ENCODE data around the gene FAIM2.

FAIM2 gene

DNA sequence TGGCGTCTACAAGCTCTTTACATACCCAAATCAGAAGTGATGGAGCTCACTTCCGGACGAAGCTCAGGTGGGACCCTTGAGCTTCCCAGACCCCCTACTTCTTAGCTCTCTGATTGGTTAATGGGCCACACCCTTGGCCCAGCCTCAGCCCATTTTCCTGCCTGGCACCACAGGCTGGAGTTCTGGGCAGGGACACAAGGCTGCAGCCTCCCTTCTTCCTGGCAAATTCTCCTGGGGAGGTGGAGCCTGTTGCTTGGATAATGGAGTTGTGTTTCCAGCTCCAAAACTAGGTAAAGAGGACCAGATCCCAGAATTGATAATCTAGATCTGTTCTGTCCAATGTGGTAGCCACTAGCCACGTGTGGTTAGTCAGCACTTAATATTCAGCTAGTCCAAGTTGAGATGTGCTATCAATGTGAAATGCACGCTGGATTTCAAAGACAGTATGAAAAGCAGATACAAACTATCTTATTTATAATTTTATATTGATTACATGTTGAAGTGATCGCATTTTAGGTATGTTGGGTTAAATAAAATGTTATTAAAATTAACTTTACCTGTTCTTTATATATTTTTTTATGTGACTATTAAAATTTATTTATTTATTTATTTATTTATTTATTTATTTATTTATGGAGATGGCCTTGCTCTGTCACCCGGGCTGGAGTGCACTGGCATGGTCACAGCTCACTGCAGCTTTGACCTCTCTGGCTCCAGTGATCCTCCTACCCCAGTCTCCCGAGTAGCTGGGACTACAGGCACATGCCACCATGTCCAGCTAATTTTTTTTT is 12.6 kb upstream of the FAIM2 start (continued):
- TF ChIP-seq, protein P1, sequence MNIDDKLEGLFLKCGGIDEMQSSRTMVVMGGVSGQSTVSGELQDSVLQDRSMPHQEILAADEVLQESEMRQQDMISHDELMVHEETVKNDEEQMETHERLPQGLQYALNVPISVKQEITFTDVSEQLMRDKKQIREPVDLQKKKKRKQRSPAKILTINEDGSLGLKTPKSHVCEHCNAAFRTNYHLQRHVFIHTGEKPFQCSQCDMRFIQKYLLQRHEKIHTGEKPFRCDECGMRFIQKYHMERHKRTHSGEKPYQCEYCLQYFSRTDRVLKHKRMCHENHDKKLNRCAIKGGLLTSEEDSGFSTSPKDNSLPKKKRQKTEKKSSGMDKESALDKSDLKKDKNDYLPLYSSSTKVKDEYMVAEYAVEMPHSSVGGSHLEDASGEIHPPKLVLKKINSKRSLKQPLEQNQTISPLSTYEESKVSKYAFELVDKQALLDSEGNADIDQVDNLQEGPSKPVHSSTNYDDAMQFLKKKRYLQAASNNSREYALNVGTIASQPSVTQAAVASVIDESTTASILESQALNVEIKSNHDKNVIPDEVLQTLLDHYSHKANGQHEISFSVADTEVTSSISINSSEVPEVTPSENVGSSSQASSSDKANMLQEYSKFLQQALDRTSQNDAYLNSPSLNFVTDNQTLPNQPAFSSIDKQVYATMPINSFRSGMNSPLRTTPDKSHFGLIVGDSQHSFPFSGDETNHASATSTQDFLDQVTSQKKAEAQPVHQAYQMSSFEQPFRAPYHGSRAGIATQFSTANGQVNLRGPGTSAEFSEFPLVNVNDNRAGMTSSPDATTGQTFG (tag by site-specific recombination; IDR thresholded peaks at IDR 0.05; ENCODE audit: borderline replicate concordance), result no peak
- TF ChIP-seq ZNF785 (tag by site-specific recombination; IDR thresholded peaks at IDR 0.05), result no peak
- TF ChIP-seq ZNF48 (tag by site-specific recombination; IDR thresholded peaks at IDR 0.05), result no peak
- TF ChIP-seq ZXDB (tag by site-specific recombination; IDR thresholded peaks at IDR 0.05), result no peak
- TF ChIP-seq, protein P2, sequence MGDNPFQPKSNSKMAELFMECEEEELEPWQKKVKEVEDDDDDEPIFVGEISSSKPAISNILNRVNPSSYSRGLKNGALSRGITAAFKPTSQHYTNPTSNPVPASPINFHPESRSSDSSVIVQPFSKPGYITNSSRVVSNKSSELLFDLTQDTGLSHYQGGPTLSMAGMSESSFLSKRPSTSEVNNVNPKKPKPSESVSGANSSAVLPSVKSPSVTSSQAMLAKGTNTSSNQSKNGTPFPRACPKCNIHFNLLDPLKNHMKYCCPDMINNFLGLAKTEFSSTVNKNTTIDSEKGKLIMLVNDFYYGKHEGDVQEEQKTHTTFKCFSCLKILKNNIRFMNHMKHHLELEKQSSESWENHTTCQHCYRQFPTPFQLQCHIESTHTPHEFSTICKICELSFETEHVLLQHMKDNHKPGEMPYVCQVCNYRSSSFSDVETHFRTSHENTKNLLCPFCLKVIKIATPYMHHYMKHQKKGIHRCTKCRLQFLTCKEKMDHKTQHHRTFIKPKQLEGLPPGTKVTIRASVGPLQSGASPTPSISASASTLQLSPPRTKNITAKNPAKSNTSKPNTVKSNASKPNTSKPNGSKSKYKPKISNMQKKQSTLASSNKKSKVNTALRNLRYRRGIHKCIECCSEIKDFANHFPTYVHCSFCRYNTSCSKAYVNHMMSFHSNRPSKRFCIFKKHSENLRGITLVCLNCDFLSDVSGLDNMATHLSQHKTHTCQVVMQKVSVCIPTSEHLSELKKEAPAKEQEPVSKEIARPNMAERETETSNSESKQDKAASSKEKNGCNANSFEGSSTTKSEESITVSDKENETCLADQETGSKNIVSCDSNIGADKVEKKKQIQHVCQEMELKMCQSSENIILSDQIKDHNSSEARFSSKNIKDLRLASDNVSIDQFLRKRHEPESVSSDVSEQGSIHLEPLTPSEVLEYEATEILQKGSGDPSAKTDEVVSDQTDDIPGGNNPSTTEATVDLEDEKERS (tag by site-specific recombination; IDR thresholded peaks at IDR 0.05), result no peak
- TF ChIP-seq, protein P3, sequence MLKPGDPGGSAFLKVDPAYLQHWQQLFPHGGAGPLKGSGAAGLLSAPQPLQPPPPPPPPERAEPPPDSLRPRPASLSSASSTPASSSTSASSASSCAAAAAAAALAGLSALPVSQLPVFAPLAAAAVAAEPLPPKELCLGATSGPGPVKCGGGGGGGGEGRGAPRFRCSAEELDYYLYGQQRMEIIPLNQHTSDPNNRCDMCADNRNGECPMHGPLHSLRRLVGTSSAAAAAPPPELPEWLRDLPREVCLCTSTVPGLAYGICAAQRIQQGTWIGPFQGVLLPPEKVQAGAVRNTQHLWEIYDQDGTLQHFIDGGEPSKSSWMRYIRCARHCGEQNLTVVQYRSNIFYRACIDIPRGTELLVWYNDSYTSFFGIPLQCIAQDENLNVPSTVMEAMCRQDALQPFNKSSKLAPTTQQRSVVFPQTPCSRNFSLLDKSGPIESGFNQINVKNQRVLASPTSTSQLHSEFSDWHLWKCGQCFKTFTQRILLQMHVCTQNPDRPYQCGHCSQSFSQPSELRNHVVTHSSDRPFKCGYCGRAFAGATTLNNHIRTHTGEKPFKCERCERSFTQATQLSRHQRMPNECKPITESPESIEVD (tag by site-specific recombination; IDR thresholded peaks at IDR 0.05), result no peak
- TF ChIP-seq ZBTB11 (tag by site-specific recombination; conservative IDR thresholded peaks at IDR 0.05; ENCODE audit: low read depth), result peak; percentile 68

- H3K4me3 ChIP-seq (ENCODE audit: low read depth, low read length), result no peak overlapping the region
- no peak overlapping the region for H3K27ac ChIP-seq (ENCODE audit: extremely low read depth, low read depth, low read length)
- ChIA-PET CTCF (interaction anchor here (1.5 kb wide), 1 partner anchor 33 kb away, joined by 9 read pairs; no protein-coding TSS in a partner anchor), POLR2A (no interaction called here)
- no peaks in the 10 kb centered on the region for H3K36me3 ChIP-seq (ENCODE audit: control insufficient read depth in 2 of 2, insufficient read depth in 1 of 2, low read length in 2 of 2)
- peaks cover 15% of the 10 kb centered on the region for H3K4me1 ChIP-seq (ENCODE audit: control insufficient read depth, insufficient read depth, low read length)
- no peak for TF ChIP-seq IKZF3 (tag by site-specific recombination; IDR thresholded peaks at IDR 0.05)
- TF ChIP-seq ZSCAN4 (tag by site-specific recombination; IDR thresholded peaks at IDR 0.05), result no peak
- no peak for TF ChIP-seq ZNF239 (tag by site-specific recombination; IDR thresholded peaks at IDR 0.05)
- TF ChIP-seq MYNN (tag by site-specific recombination; IDR thresholded peaks at IDR 0.05; ENCODE audit: borderline replicate concordance), result no peak
- TF ChIP-seq ZIC2 (tag by site-specific recombination; IDR thresholded peaks at IDR 0.05), result no peak
- no peak for TF ChIP-seq ZNF624 (tag by site-specific recombination; IDR thresholded peaks at IDR 0.05)
- TF ChIP-seq ZNF664 (tag by site-specific recombination; IDR thresholded peaks at IDR 0.05), result no peak
- H3K9me3 ChIP-seq (ENCODE audit: control insufficient read depth, insufficient read depth, low read depth, low read length), result no peaks in the 10 kb centered on the region
Measured at GRCh38 chr12:49912345-49913255, 8.9 kb upstream of the FAIM2 start.

Measured in HEK293 (cell line).